Thoracic aorta (tissue), 2 donors: ENCODE measurements around the gene TRPC4. TPM values are rescaled to one million over a fixed set of nuclear protein-coding genes. Genes with fewer than 3 reads are reported as not detected.

Experiments used
- ATAC-seq: fragments of 150-250 bp; one replicate; pipeline ENCODE4 v1.8.0; 2017; ENCODE audit warnings: low read depth; ENCODE audit not compliant: insufficient number of reproducible peaks, low FRiP score
- DNase-seq: peaks from one replicate; pipeline ENCODE4 v3.0.0-alpha.2; 2020; ENCODE audit warnings: low spot score
- H3K27ac ChIP-seq, 2 donors: fragments of 200-600 bp; sonication (generic); 1 replicate in 1 of 2; 2 replicates in 1 of 2; pipeline ENCODE4 v1.5.1; 2016; ENCODE audit warnings: mild to moderate bottlenecking in 2 of 2, moderate library complexity in 2 of 2
- H3K27me3 ChIP-seq: fragments of 200-600 bp; sonication (generic); replicated peaks from 2 replicates; pipeline ENCODE4 v1.6.0; 2016; ENCODE audit warnings: mild to moderate bottlenecking; ENCODE audit not compliant: insufficient read depth
- H3K36me3 ChIP-seq: fragments of 200-600 bp; sonication (generic); one replicate; pipeline ENCODE4 v1.5.1; 2016
- H3K4me1 ChIP-seq, 2 donors: fragments of 200-600 bp; sonication (generic); 1 replicate in 1 of 2; 2 replicates in 1 of 2; pipeline versions ENCODE4 v1.5.1 to v1.6.0; 2016; ENCODE audit warnings: low read depth in 2 of 2, mild to moderate bottlenecking in 1 of 2; ENCODE audit not compliant: control insufficient read depth in 1 of 2
- H3K4me3 ChIP-seq: fragments of 200-600 bp; sonication (generic); 2 replicates; pipeline ENCODE4 v1.5.1; 2016; ENCODE audit warnings: mild to moderate bottlenecking
- H3K9me3 ChIP-seq: fragments of 200-600 bp; sonication (generic); 2 replicates; pipeline ENCODE4 v1.5.1; 2016
- total RNA-seq, 2 donors: library from RNA; depleted of rRNA; stranded (reverse); fragments of >200 nt; gene quantifications; one replicate each; pipeline versions ENCODE4 v1.1.0 to v1.2.3, GENCODE V29; 2016
- TF ChIP-seq, protein P1 (sequence below): fragments of 200-600 bp; sonication (generic); IDR thresholded peaks from one replicate; pipeline ENCODE4 v1.5.1; 2019; ENCODE audit warnings: antibody characterized with exemption

TRPC4 gene
- total RNA-seq, result 1 to 10 TPM; 7.1 to 7.6 TPM

DNA sequence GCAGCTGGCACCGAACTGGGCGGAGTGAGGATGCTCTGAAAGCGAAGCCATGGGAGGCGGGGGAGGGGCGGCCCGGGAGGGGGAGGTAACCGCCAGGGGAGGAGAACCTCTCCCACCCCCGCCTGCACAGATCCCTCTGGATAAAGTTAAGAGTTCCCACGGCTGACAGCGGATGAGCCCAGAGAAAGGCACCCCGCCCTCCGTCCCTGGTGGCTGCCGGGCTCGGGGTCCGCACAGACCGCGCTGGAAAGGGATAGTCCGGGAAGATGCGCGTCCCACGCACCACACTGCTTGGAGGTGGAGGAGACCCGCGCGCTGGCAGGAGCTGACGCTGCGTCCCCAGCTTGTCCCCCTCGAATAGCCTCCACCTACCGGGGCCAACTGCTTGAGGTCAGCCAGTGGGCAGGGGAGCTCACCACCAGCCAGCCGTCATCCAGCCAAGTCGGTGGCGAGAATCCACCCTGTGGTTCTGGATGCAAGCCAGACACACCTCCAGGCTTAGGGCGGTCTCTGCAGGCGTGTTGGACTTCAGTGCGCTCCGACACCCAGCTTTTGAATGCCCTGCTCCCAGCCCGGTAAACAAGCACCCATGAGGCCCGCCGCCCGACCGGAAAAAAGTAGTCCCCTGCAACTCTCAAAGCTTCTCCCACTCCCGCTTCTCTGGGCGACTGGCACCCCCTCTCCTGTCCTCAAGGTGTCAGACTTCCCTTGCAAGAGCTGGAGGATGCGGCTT lies at the start of gene TRPC4:
TRPC4 (minus strand) TSS at position 17 of the 733 bp plus-strand sequence. CDS start 86,439 bp downstream, outside the sequence.
- Histone ChIP-seq H3K4me1 (peaks cover 0 to 4% of the 10 kb centered on the region in 2 donors), H3K27me3 (no peaks in the 10 kb centered on the region), H3K36me3 (no peaks in the 10 kb centered on the region), H3K4me3 (peak within 1 kb of the TSS; percentile 80), H3K27ac (peak within 1 kb of the TSS; percentile 18 to 48), H3K9me3 (no peaks in the 10 kb centered on the region)
- ATAC-seq (peak; percentile 37), DNase-seq (no peak)
- TF ChIP-seq, protein P1, sequence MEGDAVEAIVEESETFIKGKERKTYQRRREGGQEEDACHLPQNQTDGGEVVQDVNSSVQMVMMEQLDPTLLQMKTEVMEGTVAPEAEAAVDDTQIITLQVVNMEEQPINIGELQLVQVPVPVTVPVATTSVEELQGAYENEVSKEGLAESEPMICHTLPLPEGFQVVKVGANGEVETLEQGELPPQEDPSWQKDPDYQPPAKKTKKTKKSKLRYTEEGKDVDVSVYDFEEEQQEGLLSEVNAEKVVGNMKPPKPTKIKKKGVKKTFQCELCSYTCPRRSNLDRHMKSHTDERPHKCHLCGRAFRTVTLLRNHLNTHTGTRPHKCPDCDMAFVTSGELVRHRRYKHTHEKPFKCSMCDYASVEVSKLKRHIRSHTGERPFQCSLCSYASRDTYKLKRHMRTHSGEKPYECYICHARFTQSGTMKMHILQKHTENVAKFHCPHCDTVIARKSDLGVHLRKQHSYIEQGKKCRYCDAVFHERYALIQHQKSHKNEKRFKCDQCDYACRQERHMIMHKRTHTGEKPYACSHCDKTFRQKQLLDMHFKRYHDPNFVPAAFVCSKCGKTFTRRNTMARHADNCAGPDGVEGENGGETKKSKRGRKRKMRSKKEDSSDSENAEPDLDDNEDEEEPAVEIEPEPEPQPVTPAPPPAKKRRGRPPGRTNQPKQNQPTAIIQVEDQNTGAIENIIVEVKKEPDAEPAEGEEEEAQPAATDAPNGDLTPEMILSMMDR, result no peak

DNA sequence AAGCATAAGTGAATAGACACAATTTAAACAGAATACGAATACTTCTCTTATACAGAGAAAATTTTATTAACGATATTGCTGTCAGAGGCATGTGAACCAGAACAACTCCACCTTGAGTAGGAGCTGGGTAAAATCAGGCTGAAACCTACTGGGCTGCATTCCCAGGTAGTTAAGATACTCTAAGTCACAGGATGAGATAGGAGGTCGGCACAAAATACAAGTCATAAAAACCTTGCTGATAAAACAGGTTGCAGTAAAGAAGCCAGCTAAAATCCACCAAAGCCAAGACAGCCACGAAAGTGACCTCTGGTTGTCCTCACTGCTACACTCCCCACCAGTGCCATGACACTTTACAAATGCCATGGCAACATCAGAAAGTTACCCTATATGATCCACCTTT lies 49.2 kb upstream of the TRPC4 start:
- Histone ChIP-seq H3K36me3 (no peaks in the 10 kb centered on the region), H3K4me1 (no peaks in the 10 kb centered on the region), H3K27ac (no peak overlapping the region), H3K4me3 (peak overlapping the region; percentile 18), H3K9me3 (no peaks in the 10 kb centered on the region), H3K27me3 (no peaks in the 10 kb centered on the region)
- TF ChIP-seq, protein P1, result no peak
- ATAC-seq (no peak), DNase-seq (no peak)

DNA sequence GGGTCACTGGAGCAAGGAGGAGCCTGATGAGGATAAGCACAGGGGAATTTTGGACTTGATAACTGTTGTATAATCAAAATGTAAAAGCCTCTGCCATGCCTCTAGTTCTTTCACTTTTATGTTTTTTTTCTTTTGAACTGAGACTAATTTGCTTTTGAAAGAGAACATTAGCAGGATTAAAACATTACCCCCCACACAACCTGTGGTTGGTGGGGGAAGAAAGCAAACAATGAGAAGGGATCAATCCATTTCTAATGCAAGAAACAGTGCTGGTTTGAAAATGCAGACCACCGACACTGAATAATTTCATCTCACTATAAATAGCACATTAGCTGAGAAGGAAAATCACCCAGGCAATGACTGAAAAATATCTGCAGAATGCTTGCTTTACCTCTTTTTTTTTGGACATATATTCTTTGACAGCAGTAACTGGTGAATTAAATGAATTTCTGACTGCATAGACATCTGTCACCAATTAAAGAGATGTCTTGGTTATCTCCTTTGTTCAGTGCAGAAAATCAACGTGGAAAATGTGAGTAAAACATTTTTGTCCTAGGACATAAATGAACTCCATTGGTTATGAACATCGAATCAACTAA lies 48.6 kb upstream of the TRPC4 start:
- Histone ChIP-seq H3K27ac (no peak overlapping the region), H3K4me3 (peak overlapping the region; percentile 18), H3K9me3 (no peaks in the 10 kb centered on the region), H3K4me1 (no peaks in the 10 kb centered on the region), H3K27me3 (no peaks in the 10 kb centered on the region), H3K36me3 (no peaks in the 10 kb centered on the region)
- no peak for ATAC-seq
- TF ChIP-seq, protein P1, result no peak
- no peak for DNase-seq

DNA sequence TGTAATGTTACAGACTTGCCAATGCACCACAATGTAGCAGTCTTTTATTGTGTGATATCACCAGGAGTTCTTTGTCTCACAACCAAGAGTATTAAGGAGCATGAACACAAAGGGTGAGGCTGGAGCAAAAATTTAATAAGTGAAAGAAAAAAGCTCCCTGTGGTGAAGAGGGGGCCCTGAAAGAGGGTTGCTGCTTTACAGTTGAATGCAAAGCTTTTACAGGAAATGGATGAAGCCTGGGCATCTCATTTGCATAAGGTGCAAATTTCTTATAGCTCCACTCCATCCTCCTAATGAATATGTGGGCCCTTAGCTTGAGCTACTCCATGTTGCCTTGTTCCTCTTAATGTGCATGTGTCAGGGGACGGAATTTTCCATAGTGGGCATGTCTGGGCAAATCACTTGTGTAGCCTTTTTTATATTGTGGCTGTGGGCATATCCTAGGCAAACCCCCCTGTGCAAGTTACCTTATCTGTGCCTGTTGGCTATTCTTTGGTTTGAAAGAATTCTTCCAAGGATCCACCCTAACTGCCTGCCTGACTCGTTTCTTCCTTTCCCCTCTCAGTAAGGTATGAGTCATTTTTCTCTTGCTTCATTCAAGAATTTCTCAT lies 45.3 kb upstream of the TRPC4 start:
- Histone ChIP-seq H3K27me3 (no peaks in the 10 kb centered on the region), H3K9me3 (no peaks in the 10 kb centered on the region), H3K27ac (no peak overlapping the region), H3K4me1 (no peaks in the 10 kb centered on the region), H3K4me3 (no peak overlapping the region), H3K36me3 (no peaks in the 10 kb centered on the region)
- DNase-seq, result no peak
- TF ChIP-seq, protein P1, result no peak
- ATAC-seq, result no peak

DNA sequence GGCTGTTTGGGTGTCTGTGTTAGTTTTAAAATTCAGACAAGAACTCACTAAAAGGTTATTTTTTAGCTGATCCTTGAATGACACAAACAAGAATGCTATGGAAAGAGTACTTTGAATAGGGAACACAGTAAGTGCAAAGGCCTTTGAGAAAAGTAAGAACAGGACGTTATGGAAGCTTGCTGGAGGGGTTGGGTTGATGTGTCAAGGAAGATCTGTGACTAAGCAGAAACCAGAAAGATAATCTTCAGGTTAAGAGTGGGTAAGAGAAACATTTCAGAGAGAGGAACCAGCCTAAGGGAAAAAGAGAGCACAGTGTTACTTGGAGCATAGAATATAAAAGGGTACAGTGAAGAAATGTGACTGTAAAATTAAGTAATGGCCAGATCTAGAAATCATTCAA lies 41.2 kb upstream of the TRPC4 start:
- no peak for ATAC-seq
- H3K27ac ChIP-seq, result no peak overlapping the region
- TF ChIP-seq, protein P1, result no peak
- H3K4me3 ChIP-seq, result no peak overlapping the region
- no peaks in the 10 kb centered on the region for H3K36me3 ChIP-seq
- H3K9me3 ChIP-seq, result no peaks in the 10 kb centered on the region
- H3K27me3 ChIP-seq, result no peaks in the 10 kb centered on the region
- no peak for DNase-seq
- peaks cover 0 to 2% of the 10 kb centered on the region in 2 donors for H3K4me1 ChIP-seq
